ENCODE results near the gene XPO4. TPM values are rescaled to one million over a fixed set of nuclear protein-coding genes. Genes with fewer than 3 reads are reported as not detected.
"Not testable (repeated sequence)": the region's sequence is repeated elsewhere in the genome, so short reads cannot be mapped to it uniquely, and the experiment has no call there.

Gene XPO4
- total RNA-seq = 10.9 to 16.6 TPM (median 11.5 TPM) in 3 replicates
- long read RNA-seq, full-length matches to known transcripts = 4 of 8 reads
- long read RNA-seq, partial matches to known transcripts = 1 of 8 reads
- long read RNA-seq, other reads (novel, unspliced or antisense) = 3 of 8 reads

GRCh38 chr13:20902438-20903163 is at the start of gene XPO4:
TSS of gene XPO4 (minus strand) at chr13:20902746. CDS start at chr13:20902738, 8 bp downstream.
- Mint-ChIP-seq H3K4me3 (ENCODE audit: unreplicated experiment) (peak within 1 kb of the TSS; percentile 86), H3K27ac (ENCODE audit: unreplicated experiment) (peak within 1 kb of the TSS; percentile 95), H3K36me3 (ENCODE audit: low read depth) (no peaks in the 10 kb centered on the region), H3K4me1 (ENCODE audit: low read depth) (peaks cover 22% of the 10 kb centered on the region), H3K9me3 (ENCODE audit: low read depth) (no peaks in the 10 kb centered on the region), H3K27me3 (ENCODE audit: low read depth) (peaks cover 2% of the 10 kb centered on the region)
- TF ChIP-seq CTCF (IDR thresholded peaks at IDR 0.05) = no peak
- peak; percentile 95 for DNase-seq (ENCODE audit: low spot score)

DNA sequence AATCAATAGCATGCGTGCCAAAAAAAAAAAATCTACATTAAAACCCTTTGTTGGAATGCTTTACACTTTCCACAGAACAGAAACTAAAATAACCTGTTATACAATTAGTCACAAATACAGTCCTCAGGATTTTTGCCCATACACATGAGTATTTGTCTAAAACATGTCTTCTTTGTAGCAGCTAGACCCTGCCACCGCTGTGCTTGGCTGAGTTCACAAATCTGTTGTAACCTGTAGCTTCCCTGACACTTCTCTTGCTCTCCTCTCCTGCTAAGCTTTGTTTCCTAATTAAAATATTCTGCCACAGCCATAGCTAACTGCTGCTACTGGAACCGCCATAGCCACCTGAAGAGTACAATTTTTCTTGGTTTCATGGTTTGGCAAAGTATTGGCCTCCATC is 45.5 kb upstream of the XPO4 start:
- H3K27ac Mint-ChIP-seq (ENCODE audit: unreplicated experiment); H3K27me3 Mint-ChIP-seq (ENCODE audit: low read depth); DNase-seq (ENCODE audit: low spot score); H3K9me3 Mint-ChIP-seq (ENCODE audit: low read depth); H3K4me3 Mint-ChIP-seq (ENCODE audit: unreplicated experiment); H3K36me3 Mint-ChIP-seq (ENCODE audit: low read depth): not testable (repeated sequence)
- peaks cover 15% of the 10 kb centered on the region for H3K4me1 Mint-ChIP-seq (ENCODE audit: low read depth)

DNA sequence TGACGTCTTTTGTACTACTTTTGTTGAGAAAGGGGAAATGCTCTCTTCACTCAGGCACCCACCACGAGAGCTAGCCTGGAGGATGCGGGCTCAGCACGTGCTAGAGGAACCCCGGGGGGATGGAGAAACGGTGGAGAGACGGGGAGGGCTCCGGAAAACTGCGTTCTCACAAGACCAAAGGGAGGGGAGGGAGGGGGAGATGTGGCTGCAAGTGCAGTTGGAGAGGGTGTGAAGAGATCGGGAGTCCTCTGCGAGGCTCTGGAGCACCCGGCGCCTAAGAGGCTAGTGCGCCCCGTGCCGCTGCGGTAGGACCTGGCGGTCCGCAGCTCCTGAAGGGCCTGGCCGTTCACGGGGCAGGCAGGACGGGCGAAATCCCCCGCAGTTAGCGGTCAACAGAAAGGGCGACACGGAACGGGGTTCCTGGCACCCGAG is 43.4 kb upstream of the XPO4 start:
- Mint-ChIP-seq H3K9me3 (ENCODE audit: low read depth) (no peaks in the 10 kb centered on the region), H3K27me3 (ENCODE audit: low read depth) (no peaks in the 10 kb centered on the region), H3K27ac (ENCODE audit: unreplicated experiment) (no peak overlapping the region), H3K36me3 (ENCODE audit: low read depth) (no peaks in the 10 kb centered on the region), H3K4me3 (ENCODE audit: unreplicated experiment) (peak overlapping the region; percentile 66), H3K4me1 (ENCODE audit: low read depth) (peaks cover 15% of the 10 kb centered on the region)
- peak; percentile 8 for TF ChIP-seq CTCF (IDR thresholded peaks at IDR 0.05)
- DNase-seq (ENCODE audit: low spot score) = no peak

DNA sequence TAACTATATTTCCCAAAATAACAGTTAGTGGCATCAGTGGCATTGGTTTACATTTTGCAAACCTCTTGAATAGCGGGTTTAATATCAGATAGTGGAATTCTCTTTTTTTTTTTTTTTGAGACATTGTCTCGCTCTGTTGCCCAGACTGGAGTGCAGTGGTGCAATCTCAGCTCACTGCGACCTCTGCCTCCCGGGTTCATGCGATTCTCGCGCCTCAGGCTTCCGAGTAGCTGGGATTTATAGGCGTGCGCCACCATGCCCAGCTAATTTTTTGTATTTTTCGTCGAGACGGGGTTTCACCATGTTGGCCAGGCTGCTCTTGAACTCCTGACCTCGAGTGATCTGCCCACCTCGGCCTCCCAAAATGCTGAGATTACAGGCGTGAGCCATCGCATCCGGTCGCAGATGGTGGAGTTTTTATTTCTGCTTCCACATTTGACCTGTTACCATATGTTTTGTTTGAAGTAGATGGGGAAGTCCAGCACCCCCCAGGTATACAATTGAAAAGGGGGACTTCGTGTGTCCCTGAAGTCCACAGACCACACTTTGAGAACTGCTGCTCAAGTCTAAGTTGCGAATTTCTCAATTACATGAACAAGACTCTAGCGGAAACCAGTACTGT is 40.5 kb upstream of the XPO4 start:
- Mint-ChIP-seq H3K4me1 (ENCODE audit: low read depth) (peaks cover 18% of the 10 kb centered on the region), H3K27me3 (ENCODE audit: low read depth) (no peaks in the 10 kb centered on the region), H3K36me3 (ENCODE audit: low read depth) (no peaks in the 10 kb centered on the region), H3K9me3 (ENCODE audit: low read depth) (no peaks in the 10 kb centered on the region), H3K4me3 (ENCODE audit: unreplicated experiment) (no peak overlapping the region), H3K27ac (ENCODE audit: unreplicated experiment) (peak overlapping the region; percentile 80)
- TF ChIP-seq CTCF (IDR thresholded peaks at IDR 0.05) = no peak
- DNase-seq (ENCODE audit: low spot score) = no peak

GRCh38 chr13:20940511-20940910 is 38.0 kb upstream of the XPO4 start:
- peaks cover 11% of the 10 kb centered on the region for H3K4me1 Mint-ChIP-seq (ENCODE audit: low read depth)
- not testable (repeated sequence) for H3K27me3 Mint-ChIP-seq (ENCODE audit: low read depth); H3K36me3 Mint-ChIP-seq (ENCODE audit: low read depth); H3K27ac Mint-ChIP-seq (ENCODE audit: unreplicated experiment); DNase-seq (ENCODE audit: low spot score); H3K9me3 Mint-ChIP-seq (ENCODE audit: low read depth); H3K4me3 Mint-ChIP-seq (ENCODE audit: unreplicated experiment)

GRCh38 chr13:20940083-20940482 is 37.5 kb upstream of the XPO4 start:
- no peak for DNase-seq (ENCODE audit: low spot score)
- no peak overlapping the region for H3K4me3 Mint-ChIP-seq (ENCODE audit: unreplicated experiment)
- no peak overlapping the region for H3K27ac Mint-ChIP-seq (ENCODE audit: unreplicated experiment)
- no peaks in the 10 kb centered on the region for H3K36me3 Mint-ChIP-seq (ENCODE audit: low read depth)
- TF ChIP-seq CTCF (IDR thresholded peaks at IDR 0.05) = no peak
- H3K27me3 Mint-ChIP-seq (ENCODE audit: low read depth) = no peaks in the 10 kb centered on the region
- H3K9me3 Mint-ChIP-seq (ENCODE audit: low read depth) = no peaks in the 10 kb centered on the region
- peaks cover 11% of the 10 kb centered on the region for H3K4me1 Mint-ChIP-seq (ENCODE audit: low read depth)

Data from chondrocyte (in vitro differentiated cells).